GM21717 (cell line): Measurements from ENCODE around the gene CLEC4M.
"Not testable (repeated sequence)": the region's sequence is repeated elsewhere in the genome, so short reads cannot be mapped to it uniquely, and the experiment has no call there.

Experiments
- ATAC-seq: cut with Tn5 transposase; IDR thresholded peaks from one replicate; pipeline ENCODE4 v1.9.1; 2021; ENCODE audit warnings: mild to moderate bottlenecking, moderate library complexity; ENCODE audit not compliant: unreplicated experiment

The CLEC4M gene

GRCh38 chr19:7806234-7806633, 43.2 kb downstream of the CLEC4M start:
- ATAC-seq, result no peak

GRCh38 chr19:7806876-7807275, 43.8 kb downstream of the CLEC4M start:
- no peak for ATAC-seq

GRCh38 chr19:7808108-7808507, 45.1 kb downstream of the CLEC4M start:
- ATAC-seq, result no peak

- ATAC-seq, result no peak
Measured at GRCh38 chr19:7811989-7812388, 48.9 kb downstream of the CLEC4M start.

GRCh38 chr19:7815325-7815724, 52.3 kb downstream of the CLEC4M start:
- no peak for ATAC-seq

GRCh38 chr19:7816040-7816439, 53.0 kb downstream of the CLEC4M start:
- not testable (repeated sequence) for ATAC-seq

- no peak for ATAC-seq
Measured at GRCh38 chr19:7817801-7818200, 54.8 kb downstream of the CLEC4M start.

GRCh38 chr19:7818806-7819205, 55.8 kb downstream of the CLEC4M start:
- ATAC-seq, result no peak
